Progenitor cell of endocrine pancreas (in vitro differentiated cells): ENCODE measurements around the gene CFP. TPM values are rescaled to one million over a fixed set of nuclear protein-coding genes. Genes with fewer than 3 reads are reported as not detected.

Experiments used
- DNase-seq: peaks from one replicate; pipeline ENCODE4 v3.0.0; 2021; ENCODE audit warnings: low spot score; ENCODE audit not compliant: unreplicated experiment
- H3K27ac Mint-ChIP-seq: 2 replicates; pipeline ENCODE4 v1.8.0; 2021; ENCODE audit warnings: mild to moderate bottlenecking, moderate library complexity, mixed read lengths
- H3K27me3 Mint-ChIP-seq: 2 replicates; pipeline ENCODE4 v1.8.0; 2021; ENCODE audit warnings: mixed read lengths
- H3K36me3 Mint-ChIP-seq: 2 replicates; pipeline ENCODE4 v1.8.0; 2022; ENCODE audit warnings: mixed read lengths; ENCODE audit not compliant: insufficient read depth
- H3K4me1 Mint-ChIP-seq: 2 replicates; pipeline ENCODE4 v1.8.0; 2021; ENCODE audit warnings: low read depth, mixed read lengths
- H3K4me3 Mint-ChIP-seq: 2 replicates; pipeline ENCODE4 v1.8.0; 2021; ENCODE audit warnings: low read depth, mild to moderate bottlenecking, moderate library complexity, mixed read lengths
- H3K9me3 Mint-ChIP-seq: 2 replicates; pipeline ENCODE4 v1.8.0; 2021; ENCODE audit warnings: low read depth, mixed read lengths
- total RNA-seq: library from RNA; stranded (reverse); gene quantifications from 2 replicates; pipeline ENCODE4 v1.2.1, GENCODE V29; 2021
- TF ChIP-seq, protein P1 (sequence below): fragments of 200-600 bp; sonication (generic); IDR thresholded peaks from one replicate; pipeline ENCODE4 v1.5.0; 2021; ENCODE audit warnings: antibody characterized with exemption, mild to moderate bottlenecking; ENCODE audit not compliant: unreplicated experiment

CFP gene
- total RNA-seq, 1 donor from 2014 or later, result 0.93 TPM

DNA sequence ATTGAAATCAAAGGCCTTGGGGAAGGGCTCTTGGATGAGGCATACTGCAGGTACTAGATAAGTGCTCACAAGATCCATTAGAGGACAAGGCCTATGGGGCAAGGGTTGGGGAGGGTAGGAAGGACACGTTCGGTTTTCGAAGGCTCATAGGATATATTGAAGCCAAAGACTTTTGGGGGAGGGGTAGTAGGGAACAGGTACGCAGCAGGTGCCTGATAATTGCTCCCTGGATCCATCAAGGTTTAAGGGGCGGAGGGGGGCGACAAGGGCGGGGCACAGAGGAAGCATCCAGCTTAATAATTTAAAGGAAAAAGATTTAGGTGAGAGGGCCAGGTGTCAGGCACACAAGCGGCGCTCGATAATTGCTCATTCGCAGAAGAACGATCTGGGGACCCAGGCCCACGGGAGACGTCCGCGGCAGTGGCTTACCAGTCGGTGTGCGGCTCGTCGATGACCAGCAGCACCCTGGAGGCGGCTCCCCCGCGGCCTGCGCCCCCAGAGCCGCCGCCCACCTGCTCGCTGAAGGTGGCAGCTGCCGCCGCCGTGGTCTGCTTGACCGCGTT is 10.7 kb downstream of the CFP start:
- peaks cover 19% of the 10 kb centered on the region for H3K9me3 Mint-ChIP-seq
- peak overlapping the region; percentile 34 for H3K4me3 Mint-ChIP-seq
- no peaks in the 10 kb centered on the region for H3K4me1 Mint-ChIP-seq
- no peaks in the 10 kb centered on the region for H3K36me3 Mint-ChIP-seq
- DNase-seq, result no peak
- TF ChIP-seq, protein P1, sequence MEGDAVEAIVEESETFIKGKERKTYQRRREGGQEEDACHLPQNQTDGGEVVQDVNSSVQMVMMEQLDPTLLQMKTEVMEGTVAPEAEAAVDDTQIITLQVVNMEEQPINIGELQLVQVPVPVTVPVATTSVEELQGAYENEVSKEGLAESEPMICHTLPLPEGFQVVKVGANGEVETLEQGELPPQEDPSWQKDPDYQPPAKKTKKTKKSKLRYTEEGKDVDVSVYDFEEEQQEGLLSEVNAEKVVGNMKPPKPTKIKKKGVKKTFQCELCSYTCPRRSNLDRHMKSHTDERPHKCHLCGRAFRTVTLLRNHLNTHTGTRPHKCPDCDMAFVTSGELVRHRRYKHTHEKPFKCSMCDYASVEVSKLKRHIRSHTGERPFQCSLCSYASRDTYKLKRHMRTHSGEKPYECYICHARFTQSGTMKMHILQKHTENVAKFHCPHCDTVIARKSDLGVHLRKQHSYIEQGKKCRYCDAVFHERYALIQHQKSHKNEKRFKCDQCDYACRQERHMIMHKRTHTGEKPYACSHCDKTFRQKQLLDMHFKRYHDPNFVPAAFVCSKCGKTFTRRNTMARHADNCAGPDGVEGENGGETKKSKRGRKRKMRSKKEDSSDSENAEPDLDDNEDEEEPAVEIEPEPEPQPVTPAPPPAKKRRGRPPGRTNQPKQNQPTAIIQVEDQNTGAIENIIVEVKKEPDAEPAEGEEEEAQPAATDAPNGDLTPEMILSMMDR, result no peak
- no peak overlapping the region for H3K27ac Mint-ChIP-seq
- H3K27me3 Mint-ChIP-seq, result peaks cover 49% of the 10 kb centered on the region

DNA sequence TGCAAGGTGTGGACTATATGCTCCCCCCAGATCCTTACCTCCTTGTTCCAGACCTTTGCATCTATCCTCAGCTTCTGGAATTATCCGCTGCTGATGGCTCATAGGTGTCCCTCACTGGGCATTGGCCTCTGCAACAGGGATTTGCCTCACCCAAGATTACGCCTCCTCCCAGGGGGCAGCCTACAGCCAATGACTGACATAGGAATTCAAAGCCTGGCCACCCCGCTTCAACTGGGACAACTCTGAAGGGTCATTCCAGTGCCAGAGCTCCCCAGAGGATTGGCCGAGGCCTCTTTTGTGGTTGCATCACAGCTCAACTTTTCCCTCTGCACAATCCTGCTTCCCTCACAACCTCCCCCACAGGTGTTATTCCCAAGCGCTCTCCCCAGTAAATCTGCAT is 15.1 kb downstream of the CFP start:
- H3K27ac Mint-ChIP-seq, result no peak overlapping the region
- H3K4me1 Mint-ChIP-seq, result no peaks in the 10 kb centered on the region
- H3K4me3 Mint-ChIP-seq, result no peak overlapping the region
- TF ChIP-seq, protein P1, result no peak
- no peaks in the 10 kb centered on the region for H3K36me3 Mint-ChIP-seq
- peaks cover 23% of the 10 kb centered on the region for H3K27me3 Mint-ChIP-seq
- no peak for DNase-seq
- peaks cover 18% of the 10 kb centered on the region for H3K9me3 Mint-ChIP-seq

DNA sequence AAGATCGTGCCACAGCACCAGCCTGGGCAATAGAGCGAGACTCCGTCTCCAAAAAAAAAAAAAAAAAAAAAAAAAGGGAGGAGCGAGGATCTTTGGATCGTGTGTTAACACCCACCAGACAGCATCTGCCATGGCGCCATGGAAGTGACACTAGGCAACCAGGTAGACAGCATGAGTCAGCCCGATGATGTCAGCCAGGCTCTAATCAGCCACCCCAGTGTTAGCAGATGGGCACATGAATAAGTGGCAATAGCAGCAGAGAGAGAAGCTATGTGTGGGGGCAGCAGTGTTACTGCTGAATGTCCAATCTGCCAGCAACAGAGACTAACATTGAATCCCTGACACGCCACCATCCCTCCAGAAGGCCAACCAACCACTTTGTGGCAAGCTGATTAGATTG is 16.6 kb downstream of the CFP start:
- Mint-ChIP-seq H3K27me3 (peaks cover 13% of the 10 kb centered on the region), H3K4me1 (no peaks in the 10 kb centered on the region), H3K27ac (no peak overlapping the region), H3K36me3 (no peaks in the 10 kb centered on the region), H3K9me3 (peaks cover 14% of the 10 kb centered on the region), H3K4me3 (no peak overlapping the region)
- no peak for DNase-seq
- TF ChIP-seq, protein P1, result no peak

DNA sequence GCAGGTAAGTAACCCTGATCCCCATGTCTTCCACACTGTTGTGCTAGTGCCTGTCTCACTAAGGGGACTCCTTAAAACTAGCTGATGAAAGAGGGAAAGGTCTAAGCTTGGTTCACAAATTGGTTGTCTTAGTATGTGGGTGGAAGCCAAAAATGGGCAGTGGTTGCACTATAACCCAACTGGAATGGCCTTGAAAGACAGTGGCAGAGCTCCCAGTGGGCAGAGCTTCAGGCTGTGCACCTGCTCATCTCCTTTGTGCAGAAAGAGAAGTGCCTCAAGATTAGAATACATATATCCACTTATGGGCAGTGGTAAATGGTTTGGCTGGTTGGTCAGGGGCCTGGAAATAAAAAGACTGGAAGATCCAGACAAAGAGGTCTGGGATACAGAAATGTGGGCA is 17.3 kb downstream of the CFP start:
- Mint-ChIP-seq H3K36me3 (no peaks in the 10 kb centered on the region), H3K4me1 (no peaks in the 10 kb centered on the region), H3K27me3 (peaks cover 7% of the 10 kb centered on the region), H3K9me3 (peaks cover 7% of the 10 kb centered on the region), H3K27ac (no peak overlapping the region), H3K4me3 (no peak overlapping the region)
- TF ChIP-seq, protein P1, result no peak
- DNase-seq, result no peak

DNA sequence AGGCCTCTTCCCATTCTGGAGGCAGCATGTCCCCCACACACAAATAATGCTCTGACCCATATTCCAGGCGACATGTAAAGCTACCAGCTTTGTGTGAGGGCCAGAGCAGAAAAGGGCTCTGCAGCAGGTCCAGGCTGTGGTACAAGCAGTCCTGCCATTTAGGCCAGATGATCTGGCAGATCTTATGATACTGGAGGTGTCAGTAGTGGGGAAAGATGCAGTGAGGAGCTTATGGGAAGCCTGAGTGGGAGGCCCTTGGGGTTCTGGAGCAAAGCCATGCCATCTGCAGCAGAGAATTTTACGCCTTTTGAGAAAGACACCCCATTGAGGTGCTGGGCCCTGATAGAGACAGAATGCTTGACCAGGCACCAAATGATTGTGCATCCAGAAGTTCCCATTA is 17.8 kb downstream of the CFP start:
- no peaks in the 10 kb centered on the region for H3K36me3 Mint-ChIP-seq
- no peak overlapping the region for H3K4me3 Mint-ChIP-seq
- H3K27ac Mint-ChIP-seq, result no peak overlapping the region
- no peak for DNase-seq
- H3K4me1 Mint-ChIP-seq, result no peaks in the 10 kb centered on the region
- H3K9me3 Mint-ChIP-seq, result peaks cover 6% of the 10 kb centered on the region
- H3K27me3 Mint-ChIP-seq, result peaks cover 6% of the 10 kb centered on the region
- TF ChIP-seq, protein P1, result no peak
